IMR-90 (cell line): Measurements from ENCODE around the gene MEGF6.

Experiments
- NFE2L2 ChIP-seq: fragments of 150-350 bp; IDR thresholded peaks from 2 replicates; pipeline ENCODE4 v1.6.1; 2016; ENCODE audit warnings: low read depth, mild to moderate bottlenecking, low read length
- RAD21 ChIP-seq: IDR thresholded peaks from 2 replicates; pipeline ENCODE4 v1.6.1; 2012; ENCODE audit warnings: low read length, improper control_type of control experiment
- SMC3 ChIP-seq: fragments of 150-350 bp; IDR thresholded peaks from 2 replicates; pipeline ENCODE4 v1.6.1; 2016; ENCODE audit warnings: low read depth, mild to moderate bottlenecking, antibody characterized with exemption, low read length, moderate library complexity
- TF ChIP-seq, protein P1 (sequence below): conservative IDR thresholded peaks from 2 replicates; pipeline ENCODE4 v1.5.1; 2012; ENCODE audit warnings: mild to moderate bottlenecking, low read depth, low read length, improper control_type of control experiment

DNA sequence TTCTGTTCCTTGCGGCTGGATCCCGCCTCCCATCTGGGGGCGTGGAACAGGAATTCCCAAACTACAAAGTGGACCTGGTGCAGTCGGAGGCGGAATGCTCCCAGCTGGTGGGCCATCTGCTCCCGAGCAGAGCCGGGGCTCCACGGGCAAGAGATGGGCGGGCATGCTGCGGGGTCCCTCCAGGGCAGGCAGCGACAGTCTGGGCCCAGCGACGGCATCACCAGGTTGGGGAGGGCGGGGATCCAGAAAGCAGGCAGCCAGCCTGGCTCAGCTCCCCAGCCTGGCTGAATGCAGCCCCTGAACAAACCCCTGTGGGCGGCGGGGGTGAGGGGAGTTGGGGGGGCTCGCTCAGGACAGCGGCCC lies 3.6 kb downstream of the MEGF6 start:
- TF ChIP-seq, protein P1, sequence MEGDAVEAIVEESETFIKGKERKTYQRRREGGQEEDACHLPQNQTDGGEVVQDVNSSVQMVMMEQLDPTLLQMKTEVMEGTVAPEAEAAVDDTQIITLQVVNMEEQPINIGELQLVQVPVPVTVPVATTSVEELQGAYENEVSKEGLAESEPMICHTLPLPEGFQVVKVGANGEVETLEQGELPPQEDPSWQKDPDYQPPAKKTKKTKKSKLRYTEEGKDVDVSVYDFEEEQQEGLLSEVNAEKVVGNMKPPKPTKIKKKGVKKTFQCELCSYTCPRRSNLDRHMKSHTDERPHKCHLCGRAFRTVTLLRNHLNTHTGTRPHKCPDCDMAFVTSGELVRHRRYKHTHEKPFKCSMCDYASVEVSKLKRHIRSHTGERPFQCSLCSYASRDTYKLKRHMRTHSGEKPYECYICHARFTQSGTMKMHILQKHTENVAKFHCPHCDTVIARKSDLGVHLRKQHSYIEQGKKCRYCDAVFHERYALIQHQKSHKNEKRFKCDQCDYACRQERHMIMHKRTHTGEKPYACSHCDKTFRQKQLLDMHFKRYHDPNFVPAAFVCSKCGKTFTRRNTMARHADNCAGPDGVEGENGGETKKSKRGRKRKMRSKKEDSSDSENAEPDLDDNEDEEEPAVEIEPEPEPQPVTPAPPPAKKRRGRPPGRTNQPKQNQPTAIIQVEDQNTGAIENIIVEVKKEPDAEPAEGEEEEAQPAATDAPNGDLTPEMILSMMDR: no peak
- TF ChIP-seq RAD21 (no peak), SMC3 (no peak), NFE2L2 (no peak)
